ENCODE data around the gene TMEM81. TPM values are rescaled to one million over a fixed set of nuclear protein-coding genes. Genes with fewer than 3 reads are reported as not detected.

Gene TMEM81
- total RNA-seq, 1 experiment from 2014 or later: 4.3 TPM

- TF ChIP-seq, protein P1, sequence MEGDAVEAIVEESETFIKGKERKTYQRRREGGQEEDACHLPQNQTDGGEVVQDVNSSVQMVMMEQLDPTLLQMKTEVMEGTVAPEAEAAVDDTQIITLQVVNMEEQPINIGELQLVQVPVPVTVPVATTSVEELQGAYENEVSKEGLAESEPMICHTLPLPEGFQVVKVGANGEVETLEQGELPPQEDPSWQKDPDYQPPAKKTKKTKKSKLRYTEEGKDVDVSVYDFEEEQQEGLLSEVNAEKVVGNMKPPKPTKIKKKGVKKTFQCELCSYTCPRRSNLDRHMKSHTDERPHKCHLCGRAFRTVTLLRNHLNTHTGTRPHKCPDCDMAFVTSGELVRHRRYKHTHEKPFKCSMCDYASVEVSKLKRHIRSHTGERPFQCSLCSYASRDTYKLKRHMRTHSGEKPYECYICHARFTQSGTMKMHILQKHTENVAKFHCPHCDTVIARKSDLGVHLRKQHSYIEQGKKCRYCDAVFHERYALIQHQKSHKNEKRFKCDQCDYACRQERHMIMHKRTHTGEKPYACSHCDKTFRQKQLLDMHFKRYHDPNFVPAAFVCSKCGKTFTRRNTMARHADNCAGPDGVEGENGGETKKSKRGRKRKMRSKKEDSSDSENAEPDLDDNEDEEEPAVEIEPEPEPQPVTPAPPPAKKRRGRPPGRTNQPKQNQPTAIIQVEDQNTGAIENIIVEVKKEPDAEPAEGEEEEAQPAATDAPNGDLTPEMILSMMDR (IDR thresholded peaks at IDR 0.05; ENCODE audit: insufficient read depth in 1 of 2, low read depth in 1 of 2, low read length in 1 of 2, severe bottlenecking in 1 of 2, unreplicated experiment in 1 of 2): no peak
- Mint-ChIP-seq H3K9me3 (ENCODE audit: unreplicated experiment) (no peaks in the 10 kb centered on the region), H3K27ac (ENCODE audit: unreplicated experiment) (peak overlapping the region; percentile 98), H3K4me3 (ENCODE audit: unreplicated experiment) (peak overlapping the region; percentile 96), H3K4me1 (ENCODE audit: low read depth, unreplicated experiment) (peaks cover 11% of the 10 kb centered on the region), H3K36me3 (ENCODE audit: insufficient read depth, unreplicated experiment) (peaks cover 15% of the 10 kb centered on the region), H3K27me3 (ENCODE audit: insufficient read depth, unreplicated experiment) (no peaks in the 10 kb centered on the region)
- no peak for DNase-seq
- Histone ChIP-seq H3K36me3 (ENCODE audit: control insufficient read depth, insufficient read depth, low read length) (no peaks in the 10 kb centered on the region), H3K4me3 (ENCODE audit: low read depth, low read length) (peak overlapping the region; percentile 37), H3K27me3 (replicated peaks; ENCODE audit: control insufficient read depth, insufficient read depth, low read length) (no peaks in the 10 kb centered on the region), H3K9me3 (no peaks in the 10 kb centered on the region), H3K4me1 (peaks cover 4% of the 10 kb centered on the region)
- CTCF ChIA-PET: interaction anchor here (0.6 to 2.0 kb wide), 4 partner anchors 19 to 133 kb away, joined by 3 to 7 read pairs (median 4); partner anchors contain the start of gene TMCC2
- POLR2A ChIA-PET: no interaction called here
- BruUV-seq (replicated peaks): no TSS peak
- intact Hi-C loops (cut with micrococcal nuclease; ENCODE audit: unreplicated experiment): loop anchor here (1.0 to 5.0 kb wide), 3 partner anchors 19 to 134 kb away; partner anchors contain the start of gene DSTYK
Observed at GRCh38 chr1:205122489-205122882, 38.2 kb upstream of the TMEM81 start.

DNA sequence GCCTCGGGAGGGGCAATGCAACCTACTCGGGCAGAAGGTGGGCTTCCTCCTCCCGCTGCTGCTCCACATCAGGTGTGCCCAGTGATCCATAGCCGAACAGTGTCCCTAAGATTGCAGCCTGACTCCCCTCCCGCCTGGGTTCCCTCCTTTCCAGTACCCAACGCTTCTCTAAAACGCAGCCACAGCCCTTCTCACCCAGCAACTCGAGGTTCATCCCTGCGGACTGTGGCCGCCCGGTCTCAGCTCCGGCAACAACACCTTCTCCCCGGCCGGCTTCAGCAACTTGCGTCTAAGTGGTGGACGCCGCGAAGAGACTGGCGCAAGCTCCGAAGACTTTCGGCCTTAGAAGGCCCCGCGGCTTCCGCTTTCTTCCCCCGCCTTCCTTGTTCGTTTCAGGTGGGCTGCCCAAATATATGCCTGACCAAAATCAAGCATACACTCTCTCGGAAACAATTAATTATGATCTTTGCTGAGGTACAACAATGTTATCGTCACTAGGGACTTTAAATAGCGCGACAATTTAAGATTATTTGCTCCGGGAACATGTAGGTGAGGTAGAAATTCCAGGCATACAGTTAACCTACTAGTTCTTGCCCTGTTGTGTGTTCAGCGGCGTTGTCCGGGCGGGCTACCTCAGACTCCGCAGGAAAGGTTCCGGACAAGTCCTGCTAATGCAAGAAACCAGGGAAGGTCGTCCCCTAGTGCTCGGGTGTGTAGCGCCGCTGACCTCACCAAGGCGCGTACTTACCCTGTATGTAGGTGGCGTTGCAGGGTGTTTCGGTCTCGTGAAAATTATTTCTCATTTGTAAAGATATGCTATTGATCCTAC lies 37.6 kb upstream of the TMEM81 start, which contains the start of gene RBBP5:
Gene RBBP5 (minus strand): TSS at position 319 of the 829 bp plus-strand sequence. CDS start 105 bp downstream, at position 214.
- TF ChIP-seq, protein P1 (IDR thresholded peaks at IDR 0.05; ENCODE audit: insufficient read depth in 1 of 2, low read depth in 1 of 2, low read length in 1 of 2, severe bottlenecking in 1 of 2, unreplicated experiment in 1 of 2): peak; percentile 34 to 94
- H3K4me3 ChIP-seq (ENCODE audit: low read depth, low read length): peak within 1 kb of the TSS; percentile 85
- H3K9me3 ChIP-seq: no peaks in the 10 kb centered on the region
- intact Hi-C loops (cut with micrococcal nuclease; ENCODE audit: unreplicated experiment): loop anchor here (1.0 to 5.0 kb wide), 3 partner anchors 19 to 134 kb away; partner anchors contain the start of gene DSTYK
- H3K27ac Mint-ChIP-seq (ENCODE audit: unreplicated experiment): peak within 1 kb of the TSS; percentile 98
- no TSS peak for BruUV-seq (replicated peaks)
- no peaks in the 10 kb centered on the region for H3K27me3 ChIP-seq (replicated peaks; ENCODE audit: control insufficient read depth, insufficient read depth, low read length)
- H3K36me3 Mint-ChIP-seq (ENCODE audit: insufficient read depth, unreplicated experiment): peaks cover 15% of the 10 kb centered on the region
- no peaks in the 10 kb centered on the region for H3K36me3 ChIP-seq (ENCODE audit: control insufficient read depth, insufficient read depth, low read length)
- H3K27me3 Mint-ChIP-seq (ENCODE audit: insufficient read depth, unreplicated experiment): no peaks in the 10 kb centered on the region
- H3K9me3 Mint-ChIP-seq (ENCODE audit: unreplicated experiment): no peaks in the 10 kb centered on the region
- ChIA-PET POLR2A (interaction anchor here (0.6 kb wide), 1 partner anchor 200 kb away, joined by 3 read pairs; the partner anchor contains the start of gene NUAK2), CTCF (interaction anchor here (0.9 to 2.0 kb wide), 4 partner anchors 20 to 152 kb away, joined by 3 to 7 read pairs (median 4); partner anchors contain the start of gene TMCC2)
- H3K4me1 ChIP-seq: peaks cover 4% of the 10 kb centered on the region
- DNase-seq: peak; percentile 97
- H3K4me3 Mint-ChIP-seq (ENCODE audit: unreplicated experiment): peak within 1 kb of the TSS; percentile 96
- peaks cover 11% of the 10 kb centered on the region for H3K4me1 Mint-ChIP-seq (ENCODE audit: low read depth, unreplicated experiment)

DNA sequence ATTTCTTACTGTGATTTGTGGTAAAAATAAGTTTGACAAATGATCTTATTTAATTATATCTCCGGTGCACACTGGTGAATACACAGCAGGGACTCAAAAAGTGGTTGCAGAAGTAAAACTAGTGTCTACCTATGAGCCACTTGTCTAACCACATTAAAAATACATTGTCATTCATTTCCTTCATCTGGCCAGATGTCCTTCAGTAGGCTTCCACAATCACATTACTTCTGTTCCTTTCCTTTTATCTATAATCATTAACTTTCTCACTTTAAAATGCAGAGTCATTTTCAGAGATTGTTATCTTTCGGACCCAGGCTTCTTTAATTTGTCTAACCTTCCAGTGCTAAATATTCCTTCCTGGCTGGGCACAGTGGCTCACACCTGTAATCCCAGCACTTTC lies 34.5 kb upstream of the TMEM81 start:
- Mint-ChIP-seq H3K27me3 (ENCODE audit: insufficient read depth, unreplicated experiment) (no peaks in the 10 kb centered on the region), H3K9me3 (ENCODE audit: unreplicated experiment) (no peaks in the 10 kb centered on the region), H3K36me3 (ENCODE audit: insufficient read depth, unreplicated experiment) (peaks cover 22% of the 10 kb centered on the region), H3K27ac (ENCODE audit: unreplicated experiment) (no peak overlapping the region), H3K4me1 (ENCODE audit: low read depth, unreplicated experiment) (peaks cover 11% of the 10 kb centered on the region), H3K4me3 (ENCODE audit: unreplicated experiment) (no peak overlapping the region)
- BruUV-seq (replicated peaks): no TSS peak
- Histone ChIP-seq H3K4me1 (peaks cover 4% of the 10 kb centered on the region), H3K4me3 (ENCODE audit: low read depth, low read length) (no peak overlapping the region), H3K36me3 (ENCODE audit: control insufficient read depth, insufficient read depth, low read length) (no peaks in the 10 kb centered on the region), H3K9me3 (no peaks in the 10 kb centered on the region), H3K27me3 (replicated peaks; ENCODE audit: control insufficient read depth, insufficient read depth, low read length) (no peaks in the 10 kb centered on the region)
- DNase-seq: no peak
- TF ChIP-seq, protein P1 (IDR thresholded peaks at IDR 0.05; ENCODE audit: insufficient read depth in 1 of 2, low read depth in 1 of 2, low read length in 1 of 2, severe bottlenecking in 1 of 2, unreplicated experiment in 1 of 2): no peak
- intact Hi-C loops (cut with micrococcal nuclease; ENCODE audit: unreplicated experiment): no loop called here
- ChIA-PET CTCF (no interaction called here), POLR2A (no interaction called here)
